ENCODE results near the gene KCNK16. TPM values are rescaled to one million over a fixed set of nuclear protein-coding genes. Genes with fewer than 3 reads are reported as not detected.

KCNK16 gene
- total RNA-seq, 3 donors from 2014 or later: not detected

- no peak for DNase-seq (ENCODE audit: low spot score in 2 of 2)
- Histone ChIP-seq H3K4me1 (no peaks in the 10 kb centered on the region), H3K4me3 (no peak overlapping the region), H3K9me3 (no peaks in the 10 kb centered on the region), H3K27me3 (no peaks in the 10 kb centered on the region), H3K27ac (no peak overlapping the region), H3K36me3 (no peaks in the 10 kb centered on the region)
- intact Hi-C loops (cut with DNase I; ENCODE audit: low total_unique reads): no loop called here
- no peak for TF ChIP-seq POLR2A (IDR thresholded peaks at IDR 0.05)
Measured at GRCh38 chr6:39274903-39275302, 47.6 kb downstream of the KCNK16 start.

GRCh38 chr6:39274471-39274870, 48.0 kb downstream of the KCNK16 start:
- no peaks in the 10 kb centered on the region for H3K4me1 ChIP-seq
- no peaks in the 10 kb centered on the region for H3K36me3 ChIP-seq
- no peaks in the 10 kb centered on the region for H3K9me3 ChIP-seq
- H3K27ac ChIP-seq: no peak overlapping the region
- TF ChIP-seq POLR2A (IDR thresholded peaks at IDR 0.05) (no peak), POLR2AphosphoS5 (IDR thresholded peaks at IDR 0.05) (no peak), CTCF (IDR thresholded peaks at IDR 0.05) (no peak)
- intact Hi-C loops (cut with DNase I; ENCODE audit: low total_unique reads): no loop called here
- H3K4me3 ChIP-seq: no peak overlapping the region
- no peak for DNase-seq (ENCODE audit: low spot score in 2 of 2)
- H3K27me3 ChIP-seq: no peaks in the 10 kb centered on the region

GRCh38 chr6:39273406-39273821, 49.1 kb downstream of the KCNK16 start:
- TF ChIP-seq POLR2A (IDR thresholded peaks at IDR 0.05) (no peak), POLR2AphosphoS5 (IDR thresholded peaks at IDR 0.05) (no peak), CTCF (IDR thresholded peaks at IDR 0.05) (no peak)
- Histone ChIP-seq H3K27me3 (no peaks in the 10 kb centered on the region), H3K27ac (no peak overlapping the region), H3K9me3 (no peaks in the 10 kb centered on the region), H3K36me3 (no peaks in the 10 kb centered on the region), H3K4me3 (no peak overlapping the region), H3K4me1 (no peaks in the 10 kb centered on the region)
- no peak for DNase-seq (ENCODE audit: low spot score in 2 of 2)
- intact Hi-C loops (cut with DNase I; ENCODE audit: low total_unique reads): no loop called here

GRCh38 chr6:39269961-39270360, 52.5 kb downstream of the KCNK16 start:
- H3K27me3 ChIP-seq: no peaks in the 10 kb centered on the region
- H3K4me3 ChIP-seq: no peak overlapping the region
- TF ChIP-seq POLR2AphosphoS5 (IDR thresholded peaks at IDR 0.05) (no peak), POLR2A (IDR thresholded peaks at IDR 0.05) (no peak), CTCF (IDR thresholded peaks at IDR 0.05) (no peak)
- H3K4me1 ChIP-seq: no peaks in the 10 kb centered on the region
- no peaks in the 10 kb centered on the region for H3K9me3 ChIP-seq
- intact Hi-C loops (cut with DNase I; ENCODE audit: low total_unique reads): no loop called here
- no peak for DNase-seq (ENCODE audit: low spot score in 2 of 2)
- H3K27ac ChIP-seq: peak overlapping the region in 1 of 2 donors; percentile 36
- no peaks in the 10 kb centered on the region for H3K36me3 ChIP-seq

GRCh38 chr6:39268721-39269120, 53.8 kb downstream of the KCNK16 start:
- DNase-seq (ENCODE audit: low spot score in 2 of 2): no peak
- Histone ChIP-seq H3K4me3 (no peak overlapping the region), H3K4me1 (no peaks in the 10 kb centered on the region), H3K27me3 (no peaks in the 10 kb centered on the region), H3K27ac (no peak overlapping the region), H3K36me3 (no peaks in the 10 kb centered on the region), H3K9me3 (no peaks in the 10 kb centered on the region)
- intact Hi-C loops (cut with DNase I; ENCODE audit: low total_unique reads): no loop called here
- TF ChIP-seq POLR2AphosphoS5 (IDR thresholded peaks at IDR 0.05) (no peak), CTCF (IDR thresholded peaks at IDR 0.05) (no peak), POLR2A (IDR thresholded peaks at IDR 0.05) (no peak)

- H3K27ac ChIP-seq: no peak overlapping the region
- H3K27me3 ChIP-seq: no peaks in the 10 kb centered on the region
- DNase-seq (ENCODE audit: low spot score in 2 of 2): no peak
- TF ChIP-seq CTCF (IDR thresholded peaks at IDR 0.05) (no peak), POLR2AphosphoS5 (IDR thresholded peaks at IDR 0.05) (no peak), POLR2A (IDR thresholded peaks at IDR 0.05) (no peak)
- H3K4me1 ChIP-seq: no peaks in the 10 kb centered on the region
- intact Hi-C loops (cut with DNase I; ENCODE audit: low total_unique reads): no loop called here
- no peak overlapping the region for H3K4me3 ChIP-seq
- H3K36me3 ChIP-seq: no peaks in the 10 kb centered on the region
- no peaks in the 10 kb centered on the region for H3K9me3 ChIP-seq
Measured at GRCh38 chr6:39268171-39268570, 54.3 kb downstream of the KCNK16 start.

Data from breast epithelium (tissue), 4 donors.